ENCODE results near the gene PHACTR1.

- TF ChIP-seq CTCF (IDR thresholded peaks at IDR 0.05) (no peak), POLR2A (IDR thresholded peaks at IDR 0.05) (no peak)
Measured at GRCh38 chr6:12666886-12667285, 49.7 kb upstream of the PHACTR1 start.
